ENCODE results near the gene CKAP2L. TPM values are rescaled to one million over a fixed set of nuclear protein-coding genes. Genes with fewer than 3 reads are reported as not detected.
"Not testable (repeated sequence)": the region's sequence is repeated elsewhere in the genome, so short reads cannot be mapped to it uniquely, and the experiment has no call there.

CKAP2L gene
- total RNA-seq, 1 donor from 2014 or later, result 0.10 TPM

DNA sequence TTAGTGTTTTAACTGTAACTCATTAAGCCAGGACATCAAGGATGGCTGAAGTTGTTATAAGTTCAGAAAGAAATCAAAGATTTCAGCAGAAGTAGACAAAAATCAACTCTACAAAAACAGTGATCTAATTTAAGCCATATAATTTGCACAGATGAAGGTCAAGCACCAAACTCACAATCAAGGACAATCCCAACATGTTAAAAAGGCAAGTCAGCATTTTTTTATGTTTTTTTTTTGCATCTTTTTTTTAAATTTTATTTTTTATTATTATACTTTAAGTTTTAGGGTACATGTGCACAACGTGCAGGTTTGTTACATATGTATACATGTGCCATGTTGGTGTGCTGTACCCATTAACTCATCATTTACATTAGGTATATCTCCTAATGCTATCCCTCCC lies 48.3 kb downstream of the CKAP2L start:
- intact Hi-C loops (cut with micrococcal nuclease); ATAC-seq; DNase-seq: not testable (repeated sequence)

DNA sequence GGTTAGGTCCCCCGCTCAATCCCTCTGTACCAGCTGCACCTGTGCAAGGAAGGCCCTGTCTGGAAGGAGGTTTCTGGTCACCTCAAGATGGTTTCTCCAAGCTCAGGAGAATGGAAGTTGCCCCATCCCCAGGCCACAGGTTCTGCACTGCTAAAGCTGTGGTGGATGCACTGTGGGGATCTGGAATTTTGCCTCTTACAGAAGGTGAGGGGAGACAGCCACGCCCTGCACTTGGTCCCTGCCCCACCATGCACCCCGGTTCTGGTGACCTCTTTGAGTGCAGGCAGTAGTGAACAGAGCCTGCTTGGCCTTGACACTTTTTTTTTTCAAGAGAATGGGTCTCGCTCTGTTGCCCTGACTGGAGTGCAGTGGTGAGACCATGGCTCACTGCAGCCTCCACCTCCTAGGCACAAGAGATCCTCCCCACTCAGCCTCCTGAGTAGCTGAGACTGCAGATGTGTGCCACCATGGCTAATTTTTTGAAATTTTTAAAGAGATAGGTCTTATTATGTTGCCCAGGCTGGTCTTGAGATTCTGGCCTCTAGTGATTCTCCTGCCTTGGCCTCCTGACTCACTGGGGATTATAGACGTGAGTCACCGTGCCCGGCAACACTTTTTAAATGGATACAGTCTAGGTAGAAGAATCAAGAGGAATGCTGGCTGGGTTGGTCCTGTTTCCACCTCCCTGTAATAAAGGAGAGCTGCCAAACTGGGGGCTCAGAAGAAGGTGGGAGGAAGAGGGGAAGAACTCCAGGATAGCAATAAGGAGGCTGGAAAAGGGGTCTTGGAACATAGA lies 49.4 kb downstream of the CKAP2L start:
- intact Hi-C loops (cut with micrococcal nuclease), result no loop called here
- no peak for DNase-seq
- ATAC-seq, result no peak

DNA sequence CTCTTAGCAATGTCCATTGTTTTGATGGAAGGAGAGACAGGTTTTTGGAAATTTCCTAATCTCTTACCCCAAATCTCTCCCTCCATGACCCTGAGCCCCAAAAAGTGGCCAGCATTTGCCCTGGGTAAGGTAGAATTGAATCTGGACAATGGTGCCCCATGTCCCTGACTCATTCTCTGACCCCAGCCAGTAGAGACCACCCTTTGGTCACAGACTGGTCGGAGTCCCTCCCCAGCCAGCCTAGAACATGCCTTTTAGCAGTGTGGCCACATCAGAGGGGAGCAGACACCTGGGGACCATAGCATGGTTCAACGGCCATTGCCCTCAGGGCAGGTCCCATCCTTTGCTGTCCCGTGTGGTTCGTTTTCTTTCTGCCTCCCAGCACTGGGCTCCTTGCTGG lies 50.1 kb downstream of the CKAP2L start:
- ATAC-seq, result no peak
- intact Hi-C loops (cut with micrococcal nuclease), result no loop called here
- DNase-seq, result no peak

DNA sequence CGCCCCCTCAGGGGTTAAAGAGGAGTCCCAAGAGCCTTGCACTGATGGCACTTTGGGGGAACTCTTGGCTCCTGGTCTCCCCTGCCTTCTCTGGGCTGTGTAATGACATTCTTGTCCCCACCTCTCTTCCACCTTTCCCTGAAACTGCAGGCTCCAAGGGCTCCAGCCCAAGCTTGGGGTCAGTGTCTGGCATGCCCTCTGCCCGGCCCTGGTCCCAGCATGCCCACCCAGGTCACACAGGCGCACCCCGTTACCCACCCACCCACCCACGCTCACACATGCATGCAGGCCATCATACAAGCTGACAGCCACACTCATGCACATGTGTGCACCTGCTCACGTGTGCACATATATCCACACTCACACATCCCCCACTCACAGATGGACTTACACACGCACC lies 50.5 kb downstream of the CKAP2L start:
- intact Hi-C loops (cut with micrococcal nuclease), result no loop called here
- ATAC-seq (no peak), DNase-seq (no peak)

DNA sequence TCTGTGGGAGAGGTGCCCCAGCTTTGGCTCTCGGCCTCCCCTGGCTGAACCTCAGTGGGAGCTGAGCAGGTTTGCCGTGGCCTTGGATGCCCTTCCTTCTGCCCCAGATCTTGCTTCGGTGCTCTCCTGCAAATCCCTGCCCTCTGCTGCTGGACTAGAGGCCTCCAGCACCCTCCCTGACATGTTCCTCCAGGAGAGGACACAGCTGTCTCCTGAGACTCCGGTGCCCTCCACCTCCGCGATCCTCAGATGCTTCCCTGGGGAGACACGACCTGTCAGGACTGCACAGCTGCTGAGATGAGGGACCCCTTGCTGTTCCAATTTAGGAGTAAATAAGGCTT lies 50.9 kb downstream of the CKAP2L start:
- no peak for ATAC-seq
- intact Hi-C loops (cut with micrococcal nuclease), result no loop called here
- no peak for DNase-seq

DNA sequence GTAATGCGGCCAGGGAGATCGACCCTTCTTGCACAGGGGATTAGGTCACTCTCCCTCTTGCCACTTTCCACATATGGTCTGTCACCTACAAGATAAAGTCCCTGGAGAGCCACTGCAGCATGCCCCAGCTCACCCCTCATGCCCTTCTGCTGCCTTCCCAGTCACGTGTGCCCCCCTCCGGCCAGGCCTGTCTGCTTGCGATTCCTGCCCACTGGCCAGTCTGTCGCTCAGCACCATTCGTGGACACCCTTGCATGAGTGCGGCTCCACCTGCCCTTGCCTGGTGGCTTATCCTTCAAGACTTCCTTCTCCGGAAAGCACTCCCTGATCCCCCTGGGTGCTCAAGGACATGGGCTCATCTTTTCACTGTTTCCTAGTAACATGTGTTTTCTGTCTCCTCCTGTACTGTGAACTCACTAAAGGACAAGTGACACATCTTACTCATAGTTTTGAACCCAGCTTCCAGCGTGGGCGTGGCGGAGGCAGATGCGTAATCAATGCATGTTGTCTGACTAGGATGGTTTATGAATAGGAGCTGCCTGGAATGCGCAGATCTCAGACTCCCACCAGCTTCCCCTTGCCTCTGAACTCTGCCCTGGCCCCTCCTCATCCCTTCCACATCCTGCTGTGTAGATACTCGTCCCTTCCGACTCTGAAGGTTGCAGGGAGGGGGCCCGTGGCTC lies 51.4 kb downstream of the CKAP2L start:
- no peak for ATAC-seq
- DNase-seq, result no peak
- intact Hi-C loops (cut with micrococcal nuclease), result no loop called here

DNA sequence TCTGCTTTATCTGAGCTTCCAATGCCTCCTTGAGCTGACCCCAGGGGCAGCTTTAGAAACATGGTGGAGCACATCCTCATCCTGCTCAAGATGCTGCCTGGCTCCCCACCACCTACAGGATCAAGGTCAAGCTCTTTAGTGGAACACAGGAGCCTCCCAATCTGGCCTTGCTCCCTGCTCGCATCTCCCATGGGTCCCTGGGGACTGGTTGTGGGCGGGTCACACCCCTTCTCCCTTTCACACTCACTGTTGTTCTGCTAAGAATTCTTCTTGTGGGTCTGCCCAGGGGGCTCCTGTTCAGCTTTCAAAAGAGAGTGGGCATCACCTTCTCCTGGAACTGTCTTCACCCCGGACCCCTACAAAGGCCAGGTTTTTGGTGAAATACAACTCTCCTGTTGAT lies 51.9 kb downstream of the CKAP2L start:
- intact Hi-C loops (cut with micrococcal nuclease), result no loop called here
- no peak for DNase-seq
- no peak for ATAC-seq

DNA sequence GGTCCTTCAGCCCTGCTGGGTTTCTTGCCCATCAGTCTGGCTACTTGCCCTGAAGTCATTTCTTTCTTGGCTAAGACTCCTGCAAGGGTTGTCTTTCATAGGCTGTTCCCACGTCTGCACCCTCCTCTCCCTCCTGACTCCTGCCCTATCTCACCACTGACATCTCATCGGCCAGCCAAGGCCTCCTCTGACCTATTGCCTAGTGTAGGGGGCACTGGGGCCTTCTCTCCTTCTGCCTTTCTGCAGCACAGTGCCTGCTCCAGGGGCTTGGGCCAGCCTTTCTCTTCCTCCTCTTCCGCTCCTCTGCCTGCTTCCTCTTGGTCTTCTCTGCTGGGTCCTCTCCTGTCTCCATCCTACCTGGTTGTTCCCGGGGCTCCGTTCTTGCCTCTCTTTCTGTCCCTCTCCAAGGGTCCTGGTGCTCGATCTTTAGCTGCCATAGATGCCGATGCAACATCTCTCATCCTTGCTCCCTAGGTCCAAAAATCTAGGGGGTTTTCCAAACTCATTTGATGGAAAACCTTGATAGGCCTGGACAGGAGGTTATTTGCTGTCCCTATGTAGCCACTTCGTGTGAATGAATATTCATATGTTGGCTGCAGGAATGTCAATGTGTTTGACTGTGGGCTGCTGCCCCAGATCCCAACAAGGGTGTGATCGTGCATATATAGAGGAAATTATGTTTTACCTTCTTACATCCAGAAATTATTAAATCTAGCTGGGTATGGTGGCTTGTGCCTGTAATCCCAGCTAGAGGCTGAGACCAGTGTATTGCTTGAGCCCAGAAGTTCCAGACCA lies 53.3 kb downstream of the CKAP2L start:
- ATAC-seq (no peak), DNase-seq (no peak)
- intact Hi-C loops (cut with micrococcal nuclease), result no loop called here

DNA sequence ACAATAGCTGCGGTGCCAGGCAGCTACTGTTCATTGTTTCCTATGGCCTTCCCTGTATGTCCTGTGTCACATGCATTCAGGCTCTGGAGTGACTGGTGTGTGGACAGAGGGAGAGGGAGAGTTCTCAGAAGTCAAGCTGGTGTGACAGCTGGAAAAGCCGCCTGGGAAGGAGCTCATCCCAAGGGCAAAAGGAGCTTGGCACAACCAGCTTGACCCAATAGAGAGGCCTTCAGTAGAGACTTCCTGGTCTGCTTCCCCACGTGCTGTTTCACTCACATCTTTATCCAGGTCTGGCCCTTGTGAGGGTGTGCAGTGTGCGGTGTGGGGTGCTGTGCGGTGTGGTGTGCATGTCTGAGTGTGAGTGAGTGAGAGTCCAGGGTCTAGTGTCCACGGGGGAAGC lies 54.7 kb downstream of the CKAP2L start:
- ATAC-seq, result no peak
- intact Hi-C loops (cut with micrococcal nuclease), result no loop called here
- no peak for DNase-seq

DNA sequence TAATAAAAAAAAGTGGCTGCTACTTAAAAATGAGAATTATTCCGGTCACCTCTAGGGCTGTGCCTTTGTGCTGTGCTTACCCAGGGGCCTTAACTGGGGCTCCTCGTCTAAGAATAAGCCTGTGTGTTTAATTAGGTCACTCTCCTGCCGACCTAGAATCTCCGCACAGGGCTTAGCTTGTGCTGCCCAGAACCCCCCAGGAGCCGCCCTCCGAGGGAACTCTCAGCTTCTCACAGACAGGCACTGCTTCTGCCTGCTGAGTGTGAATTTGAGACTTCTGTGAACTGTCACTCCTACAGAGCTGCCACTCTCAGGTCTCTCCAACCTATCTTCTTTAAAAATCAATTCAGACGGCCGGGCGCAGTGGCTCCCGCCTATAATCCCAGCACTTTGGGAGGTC lies 55.4 kb downstream of the CKAP2L start:
- DNase-seq (no peak), ATAC-seq (no peak)
- intact Hi-C loops (cut with micrococcal nuclease), result no loop called here

DNA sequence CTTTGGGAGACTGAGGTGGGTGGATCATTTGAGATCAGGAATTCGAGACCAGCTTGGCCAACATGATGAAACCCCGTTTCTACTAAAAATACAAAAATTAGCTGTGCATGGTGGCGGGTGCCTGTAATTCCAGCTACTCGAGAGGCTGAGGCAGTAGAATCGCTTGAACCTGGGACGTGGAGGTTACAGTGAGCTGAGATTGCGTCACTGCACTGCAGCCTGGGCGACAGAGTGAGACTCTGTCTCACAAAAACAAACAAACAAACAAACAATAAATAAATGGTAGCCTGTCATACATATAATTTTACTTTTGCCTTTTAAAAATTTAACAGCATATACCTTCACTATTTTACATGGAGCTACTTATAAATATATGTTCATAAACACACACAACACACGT lies 57.5 kb downstream of the CKAP2L start:
- DNase-seq; ATAC-seq; intact Hi-C loops (cut with micrococcal nuclease): not testable (repeated sequence)

DNA sequence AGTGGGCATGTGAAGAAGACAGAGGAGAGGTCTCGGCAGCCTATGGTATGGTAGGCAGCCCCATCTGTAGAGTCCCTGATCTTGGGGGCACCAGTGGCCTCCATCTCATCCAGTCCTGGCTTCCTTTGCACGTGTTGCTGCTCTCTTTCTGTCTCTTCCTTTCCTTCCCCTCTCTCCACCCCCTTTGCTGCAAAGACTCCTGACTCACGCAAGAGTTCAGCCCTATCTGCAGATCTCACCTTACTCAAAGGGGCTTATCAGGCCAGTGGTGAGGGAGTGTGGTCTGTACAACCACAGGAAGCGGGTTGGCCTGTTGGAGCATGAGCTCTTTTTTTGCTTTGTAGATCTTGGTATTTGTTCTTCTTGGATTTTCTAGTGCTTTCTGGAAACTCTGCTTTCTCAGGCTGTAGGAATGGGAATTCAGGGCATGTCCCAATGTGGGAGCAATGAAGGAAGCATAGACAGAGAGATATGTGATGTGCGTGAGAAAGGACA lies 58.2 kb downstream of the CKAP2L start:
- ATAC-seq, result no peak
- intact Hi-C loops (cut with micrococcal nuclease), result no loop called here
- DNase-seq, result no peak

DNA sequence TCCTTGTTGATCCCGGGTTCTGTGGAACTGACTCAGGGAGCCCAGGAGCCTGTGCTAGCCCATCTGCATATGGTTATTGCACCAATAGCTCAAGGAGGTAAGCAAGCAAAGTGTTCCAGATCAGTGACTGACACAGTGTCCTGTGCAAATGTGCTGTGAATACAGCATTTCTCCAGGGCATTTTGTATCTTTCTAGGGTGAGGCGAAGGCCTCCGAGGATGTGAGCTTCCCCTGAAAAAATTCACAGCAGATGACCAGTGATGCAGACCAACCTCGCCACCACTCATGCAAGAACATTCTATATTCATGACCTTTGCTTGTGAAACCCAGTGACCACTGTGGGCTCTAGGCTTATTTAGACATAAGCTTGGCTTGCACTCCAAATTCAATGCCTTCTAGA lies 58.8 kb downstream of the CKAP2L start:
- ATAC-seq, result no peak
- intact Hi-C loops (cut with micrococcal nuclease), result no loop called here
- DNase-seq, result no peak

DNA sequence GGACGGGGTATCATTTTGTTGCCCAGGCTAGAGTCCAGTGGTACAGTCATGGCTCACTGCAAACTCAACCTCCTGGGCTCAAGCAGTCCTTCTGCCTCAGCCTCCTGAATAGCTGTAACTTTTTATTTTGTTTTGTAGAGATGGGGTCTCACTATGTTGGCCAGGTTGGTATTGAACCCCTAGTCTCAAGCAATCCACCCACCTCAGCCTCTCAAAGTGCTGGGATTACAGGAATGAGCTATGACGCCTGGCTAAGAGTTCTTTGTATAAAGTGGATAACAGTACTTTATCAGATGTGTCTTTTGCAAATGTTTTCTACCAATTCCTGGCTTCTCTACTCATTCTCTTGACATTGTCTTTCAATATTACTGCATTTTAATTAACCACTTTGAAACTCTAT lies 60.7 kb downstream of the CKAP2L start:
- intact Hi-C loops (cut with micrococcal nuclease), result no loop called here
- DNase-seq (no peak), ATAC-seq (no peak)

DNA sequence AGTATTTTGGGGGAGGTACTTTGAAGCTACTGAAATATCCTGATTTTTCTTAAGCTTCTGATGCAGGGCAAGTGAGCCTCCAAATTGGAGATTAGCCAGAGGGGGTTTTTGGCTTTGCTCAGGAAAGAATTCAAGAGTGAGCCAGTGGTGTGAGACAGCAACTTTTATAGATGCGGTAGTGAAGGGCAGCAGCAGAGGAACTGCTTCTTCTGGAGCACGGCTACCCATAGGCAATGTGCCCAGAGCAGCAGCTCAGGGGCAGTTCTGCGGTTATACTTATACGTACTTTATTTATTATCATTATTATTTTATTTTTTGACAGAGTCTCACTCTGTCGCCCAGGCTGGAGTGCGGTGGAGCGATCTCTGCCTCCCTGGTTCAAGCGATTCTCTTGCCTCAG lies 63.4 kb downstream of the CKAP2L start:
- DNase-seq (no peak), ATAC-seq (peak; percentile 52)
- intact Hi-C loops (cut with micrococcal nuclease), result no loop called here

DNA sequence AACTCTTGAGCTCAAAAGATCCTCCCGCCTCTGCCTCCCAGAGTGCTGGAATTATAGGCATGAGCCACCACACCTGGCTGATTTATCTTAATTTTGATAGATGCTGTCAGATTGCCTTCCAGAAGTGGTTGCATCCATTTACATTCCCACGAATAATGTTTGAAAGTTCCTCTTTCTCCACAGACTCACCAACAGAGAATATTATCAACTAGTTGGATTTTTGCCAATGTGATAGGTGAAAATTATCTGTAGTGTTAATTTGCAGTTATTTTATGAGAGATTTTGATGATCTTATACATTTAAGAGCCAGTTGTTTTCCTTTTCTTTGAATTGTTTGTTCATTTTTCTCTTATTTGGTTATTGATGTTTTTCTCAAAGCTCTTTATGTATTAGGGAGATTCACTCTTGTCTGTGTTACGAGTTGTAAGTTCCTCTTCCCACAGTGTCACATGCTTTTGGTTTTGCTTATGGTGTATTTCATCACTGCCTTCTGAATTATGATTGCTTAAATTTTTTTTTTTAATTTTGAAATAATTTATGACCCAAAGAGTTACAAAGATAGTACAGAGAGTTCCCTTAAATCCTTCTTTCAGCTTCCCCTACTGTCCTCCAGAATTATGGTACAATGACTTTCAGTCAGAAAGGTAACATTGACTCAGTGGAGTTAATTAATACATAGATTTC lies 64.3 kb downstream of the CKAP2L start:
- intact Hi-C loops (cut with micrococcal nuclease), result no loop called here
- DNase-seq (no peak), ATAC-seq (peak; percentile 38)

DNA sequence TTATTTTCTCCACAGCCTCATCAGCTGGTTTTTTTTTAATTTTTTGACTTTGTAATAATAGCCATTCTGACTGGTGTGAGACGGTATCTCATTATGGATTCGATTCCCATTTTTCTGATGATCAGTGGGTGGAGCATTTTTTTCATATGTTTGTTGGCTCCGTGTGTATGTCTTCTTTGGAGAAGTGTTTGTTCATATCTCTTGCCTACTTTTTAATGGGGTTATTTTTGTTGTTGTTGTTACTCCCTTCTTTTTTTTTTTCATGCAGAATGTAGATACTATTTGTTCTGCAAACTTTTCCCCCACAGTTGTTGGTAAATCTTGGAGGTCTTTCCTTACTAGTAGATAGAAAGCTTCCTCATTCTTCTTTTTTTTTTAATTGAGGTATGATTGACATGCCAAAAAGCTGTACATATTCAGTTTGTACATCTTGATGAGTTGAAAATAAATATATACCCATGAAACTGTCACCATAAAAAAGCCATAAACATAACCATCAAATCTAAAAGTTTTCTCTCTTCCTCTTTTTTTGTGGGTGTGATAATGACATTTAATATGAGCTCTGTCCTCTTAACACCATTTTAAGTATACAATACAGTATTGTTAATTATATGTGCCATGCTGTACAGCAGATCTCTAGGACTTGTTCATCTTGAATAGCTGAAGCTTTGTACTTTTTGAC lies 65.4 kb downstream of the CKAP2L start:
- no peak for ATAC-seq
- intact Hi-C loops (cut with micrococcal nuclease), result no loop called here
- no peak for DNase-seq

DNA sequence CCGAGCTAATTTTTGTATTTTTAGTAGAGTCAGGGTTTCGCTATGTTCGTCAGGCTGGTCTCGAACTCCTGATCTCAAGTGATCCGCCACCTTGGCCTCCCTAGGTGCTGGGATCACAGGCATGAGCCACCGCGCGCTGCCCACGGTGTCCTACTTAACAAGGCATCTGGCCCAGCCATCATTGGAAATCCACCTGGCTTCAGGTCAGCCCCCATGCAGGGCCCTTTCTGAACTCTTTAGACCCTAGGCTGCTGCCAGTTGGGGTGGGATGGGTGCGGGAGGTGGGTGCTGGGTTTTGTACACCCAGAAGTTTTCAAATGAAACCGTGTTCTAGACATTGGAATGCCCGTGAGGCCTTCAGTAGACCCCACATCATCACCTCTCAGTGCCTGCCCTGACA lies 70.2 kb downstream of the CKAP2L start:
- DNase-seq (no peak), ATAC-seq (no peak)
- intact Hi-C loops (cut with micrococcal nuclease), result no loop called here

DNA sequence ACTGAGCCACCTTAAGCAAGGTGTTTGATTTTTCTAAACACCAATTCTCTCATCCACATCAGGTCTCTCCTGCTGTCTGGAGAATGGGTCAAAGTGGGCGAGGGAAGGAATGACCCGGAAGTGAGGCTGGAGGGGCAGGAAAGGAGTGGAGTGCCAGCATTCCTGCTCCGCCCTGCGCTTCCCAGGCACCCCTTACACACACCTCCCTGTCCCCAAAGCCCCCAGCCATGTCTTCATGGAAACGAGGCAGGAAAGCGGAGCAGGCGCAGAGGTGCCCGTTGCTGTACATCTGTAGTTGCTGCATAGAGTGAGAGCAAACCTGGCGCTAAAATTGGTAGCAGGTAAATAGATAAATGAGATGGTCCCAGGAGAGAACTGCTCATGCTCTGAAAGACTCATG lies 70.8 kb downstream of the CKAP2L start:
- intact Hi-C loops (cut with micrococcal nuclease), result no loop called here
- DNase-seq (no peak), ATAC-seq (no peak)
